ENCODE results near the gene CDK5RAP1.
"Not testable (repeated sequence)": the region's sequence is repeated elsewhere in the genome, so short reads cannot be mapped to it uniquely, and the experiment has no call there.

Gene CDK5RAP1, protein sequence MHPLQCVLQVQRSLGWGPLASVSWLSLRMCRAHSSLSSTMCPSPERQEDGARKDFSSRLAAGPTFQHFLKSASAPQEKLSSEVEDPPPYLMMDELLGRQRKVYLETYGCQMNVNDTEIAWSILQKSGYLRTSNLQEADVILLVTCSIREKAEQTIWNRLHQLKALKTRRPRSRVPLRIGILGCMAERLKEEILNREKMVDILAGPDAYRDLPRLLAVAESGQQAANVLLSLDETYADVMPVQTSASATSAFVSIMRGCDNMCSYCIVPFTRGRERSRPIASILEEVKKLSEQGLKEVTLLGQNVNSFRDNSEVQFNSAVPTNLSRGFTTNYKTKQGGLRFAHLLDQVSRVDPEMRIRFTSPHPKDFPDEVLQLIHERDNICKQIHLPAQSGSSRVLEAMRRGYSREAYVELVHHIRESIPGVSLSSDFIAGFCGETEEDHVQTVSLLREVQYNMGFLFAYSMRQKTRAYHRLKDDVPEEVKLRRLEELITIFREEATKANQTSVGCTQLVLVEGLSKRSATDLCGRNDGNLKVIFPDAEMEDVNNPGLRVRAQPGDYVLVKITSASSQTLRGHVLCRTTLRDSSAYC

DNA sequence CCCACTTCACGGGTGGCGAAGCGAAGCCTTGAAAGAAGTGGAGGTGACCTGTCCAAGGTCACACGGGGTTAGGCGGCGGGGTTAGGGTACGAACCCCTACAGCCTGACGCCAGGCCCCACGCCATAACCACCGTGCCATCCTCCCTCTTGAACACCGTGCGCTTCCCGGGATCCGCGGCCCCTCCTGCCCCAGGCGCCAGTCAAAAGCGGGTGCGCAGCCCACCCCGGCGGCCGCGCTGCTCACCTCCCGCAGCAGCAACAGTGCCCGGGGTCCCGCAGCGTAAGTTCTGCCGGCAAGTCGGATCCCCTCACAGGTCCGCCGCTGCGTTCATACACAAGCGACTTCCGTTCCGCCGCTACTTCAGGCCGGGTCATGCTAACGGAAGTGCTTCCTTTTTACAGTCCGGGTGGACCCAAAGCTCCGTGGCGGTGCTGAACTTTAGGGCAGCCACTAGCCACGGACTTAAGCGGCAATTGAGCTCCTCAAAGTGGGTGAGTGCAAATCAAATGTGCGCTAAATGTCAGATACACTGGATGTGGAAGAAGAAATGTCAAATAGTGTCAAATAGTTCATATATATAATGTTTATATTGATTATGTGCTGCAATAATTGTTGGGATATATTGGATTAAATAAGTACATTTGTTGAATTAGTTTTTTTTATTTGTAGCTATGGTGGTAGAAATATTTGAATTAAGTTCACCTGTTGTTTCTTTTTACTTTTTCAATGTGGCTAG, at the start of gene CDK5RAP1:
Gene CDK5RAP1 (minus strand): TSS at position 336 of the 737 bp plus-strand sequence. CDS start 4,455 bp downstream, outside the sequence.
- no peak for TF ChIP-seq ZNF274 (IDR thresholded peaks at IDR 0.05; ENCODE audit: low read depth, low read length)
- peak within 1 kb of the TSS; percentile 92 for H3K4me3 ChIP-seq (ENCODE audit: low read length)

DNA sequence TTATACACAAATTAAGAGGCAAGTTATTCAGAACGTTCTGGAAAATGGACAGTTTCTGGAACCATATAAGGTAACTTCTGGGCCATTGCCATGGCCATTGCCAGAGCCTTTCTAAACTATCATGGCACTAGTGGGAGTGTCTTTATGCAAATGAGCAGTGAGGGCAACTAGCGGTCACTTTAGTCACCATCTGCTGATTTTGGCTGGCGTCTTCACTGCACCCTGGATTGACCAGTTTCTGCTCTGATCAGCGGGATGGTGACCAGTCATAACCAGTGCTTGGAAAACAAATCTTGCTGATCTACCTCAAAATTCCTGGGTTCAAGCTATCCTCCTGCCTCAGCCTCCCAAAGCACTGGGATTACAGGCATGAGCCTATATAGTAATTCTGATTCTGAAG, 49.5 kb upstream of the CDK5RAP1 start:
- no peak for TF ChIP-seq ZNF274 (IDR thresholded peaks at IDR 0.05; ENCODE audit: low read depth, low read length)
- H3K4me3 ChIP-seq (ENCODE audit: low read length), result no peak overlapping the region

DNA sequence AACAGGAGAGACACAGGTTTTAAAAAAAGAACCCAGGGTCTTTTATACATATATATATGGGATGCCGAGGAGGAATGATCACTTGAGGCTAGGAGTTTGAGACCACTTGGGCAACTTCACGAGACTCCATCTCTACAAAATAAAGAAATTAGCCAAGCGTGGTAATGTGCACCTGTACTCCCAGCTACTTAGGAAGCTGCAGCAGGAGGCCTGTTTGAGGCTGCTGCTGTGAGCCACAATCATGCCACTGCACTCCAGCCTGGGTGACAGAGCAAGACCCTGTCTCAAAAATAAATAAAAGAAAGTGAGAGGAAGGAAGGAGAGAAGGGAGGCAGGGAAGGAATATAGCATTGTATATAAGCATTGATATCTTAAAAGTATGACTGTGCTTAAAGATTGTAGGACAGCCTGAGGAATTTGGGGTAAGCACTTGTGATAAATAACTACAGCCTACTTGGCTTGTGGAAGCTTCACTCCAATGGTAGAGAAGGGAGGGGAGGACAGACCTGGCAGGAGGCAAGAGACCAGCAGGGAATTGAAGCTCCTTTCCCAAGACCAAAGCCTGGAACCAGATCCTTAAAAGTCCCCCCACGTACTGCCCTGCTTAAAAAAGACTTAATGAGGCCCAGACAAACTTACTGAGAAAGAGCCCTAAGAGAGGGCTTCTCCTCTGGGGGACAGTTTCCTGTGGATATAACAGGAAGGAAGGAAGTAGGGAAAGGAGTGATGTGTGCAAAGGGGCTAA, 44.7 kb upstream of the CDK5RAP1 start:
- no peak overlapping the region for H3K4me3 ChIP-seq (ENCODE audit: low read length)
- TF ChIP-seq ZNF274 (IDR thresholded peaks at IDR 0.05; ENCODE audit: low read depth, low read length), result no peak

DNA sequence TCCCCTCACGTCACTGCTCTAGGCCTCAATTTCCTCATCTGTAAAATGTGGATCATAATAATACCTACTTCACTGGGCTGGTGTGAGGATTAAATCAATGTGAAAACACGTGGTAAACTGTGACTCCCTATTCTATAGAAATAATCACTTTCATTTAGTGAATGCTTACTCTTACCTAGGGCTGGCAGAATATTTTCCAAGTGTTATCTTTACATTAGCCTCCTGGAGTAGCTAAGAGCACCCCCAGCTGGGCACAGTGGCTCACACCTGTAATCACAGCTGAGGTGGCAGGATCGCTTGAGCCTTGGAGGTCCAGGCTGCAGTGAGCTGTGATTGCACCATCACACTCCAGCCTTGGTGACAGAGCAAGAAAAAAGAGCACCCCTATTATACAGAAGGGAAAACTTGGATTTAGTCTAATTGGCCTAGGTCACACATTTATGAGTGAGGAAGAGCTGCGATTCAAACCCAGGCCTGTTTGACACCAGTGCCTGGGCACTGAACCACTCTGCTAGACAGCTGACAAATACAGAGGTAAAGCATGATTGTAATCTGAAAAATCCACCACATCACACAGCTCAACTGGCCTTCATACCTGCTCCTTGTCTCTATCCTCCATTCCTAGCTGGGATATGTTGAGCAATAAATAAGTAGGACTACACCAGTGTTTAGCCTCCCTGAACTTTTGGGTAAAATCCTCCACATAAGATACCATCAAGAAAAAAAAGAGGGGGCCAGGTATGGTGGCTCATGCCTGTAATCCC, 43.7 kb upstream of the CDK5RAP1 start:
- no peak for TF ChIP-seq ZNF274 (IDR thresholded peaks at IDR 0.05; ENCODE audit: low read depth, low read length)
- H3K4me3 ChIP-seq (ENCODE audit: low read length), result peak overlapping the region; percentile 72; the same call in 1 of the 2 replicates

DNA sequence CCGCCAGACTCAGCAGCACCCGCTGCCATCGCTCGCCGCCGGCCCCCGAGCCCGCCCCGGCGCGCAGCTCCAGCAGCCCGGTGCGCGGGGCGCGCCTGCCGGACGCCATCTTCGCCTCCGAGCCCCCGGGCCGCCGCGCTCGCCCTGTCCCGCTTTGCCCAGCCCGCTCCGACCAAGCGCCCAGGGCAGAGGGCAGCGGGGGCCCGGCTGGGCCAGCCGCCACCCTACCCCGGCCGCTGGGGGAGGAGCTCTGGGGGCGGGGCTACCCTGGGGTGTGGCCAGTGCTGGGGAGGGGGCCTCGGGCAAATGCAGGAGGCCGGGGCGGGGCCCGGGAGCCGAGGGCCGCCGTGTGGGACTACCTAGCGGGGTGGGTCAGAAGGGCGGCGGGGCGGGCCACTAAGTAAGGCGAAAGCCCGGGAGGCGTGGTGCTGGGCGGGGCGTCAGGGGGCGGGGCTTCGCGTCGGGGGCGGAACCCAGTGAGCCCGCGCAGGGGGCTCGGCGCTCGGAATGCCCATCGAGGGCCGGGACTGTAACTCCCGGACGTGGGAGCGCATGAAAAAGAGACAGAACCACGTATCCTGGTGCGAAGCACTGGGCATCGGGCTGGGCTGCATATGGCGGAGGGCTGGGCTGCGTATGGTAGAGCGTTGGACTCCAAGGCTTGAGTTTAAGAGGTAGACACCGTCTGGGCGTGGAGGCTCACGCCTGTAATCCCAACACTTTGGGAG, 42.4 kb upstream of the CDK5RAP1 start, which contains the start of gene SNTA1:
Gene SNTA1 (minus strand): TSS at position 252 of the 728 bp plus-strand sequence. CDS start 143 bp downstream, at position 109.
- peak within 1 kb of the TSS; percentile 72 for H3K4me3 ChIP-seq (ENCODE audit: low read length)
- TF ChIP-seq ZNF274 (IDR thresholded peaks at IDR 0.05; ENCODE audit: low read depth, low read length), result no peak

DNA sequence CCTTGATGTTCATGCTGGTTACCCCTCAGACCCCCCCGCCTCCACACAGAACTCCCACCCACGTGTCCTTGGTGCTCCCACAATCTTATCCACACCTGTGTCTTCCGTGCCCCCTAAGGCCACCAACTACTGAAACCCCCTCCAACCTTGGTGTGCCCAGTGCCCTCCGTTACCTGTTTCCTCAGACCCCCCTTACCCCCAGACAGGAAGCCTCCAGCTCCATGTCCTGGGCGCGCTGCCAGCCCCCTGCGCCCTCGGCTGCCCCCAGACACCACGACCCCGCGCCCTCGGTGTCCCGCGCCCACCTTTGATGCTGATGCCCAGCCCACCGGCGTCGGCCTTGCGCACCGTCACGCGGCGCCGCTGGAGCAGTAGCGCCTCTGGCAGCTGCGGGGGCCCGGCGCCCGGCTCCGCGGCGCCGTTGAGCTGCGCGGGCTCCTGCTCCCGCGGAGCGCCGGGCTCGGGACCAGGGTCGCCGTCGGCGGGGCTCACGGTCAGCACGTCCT, 41.7 kb upstream of the CDK5RAP1 start:
- peak overlapping the region; percentile 72; the same call in 1 of the 2 replicates for H3K4me3 ChIP-seq (ENCODE audit: low read length)
- TF ChIP-seq ZNF274 (IDR thresholded peaks at IDR 0.05; ENCODE audit: low read depth, low read length), result no peak

DNA sequence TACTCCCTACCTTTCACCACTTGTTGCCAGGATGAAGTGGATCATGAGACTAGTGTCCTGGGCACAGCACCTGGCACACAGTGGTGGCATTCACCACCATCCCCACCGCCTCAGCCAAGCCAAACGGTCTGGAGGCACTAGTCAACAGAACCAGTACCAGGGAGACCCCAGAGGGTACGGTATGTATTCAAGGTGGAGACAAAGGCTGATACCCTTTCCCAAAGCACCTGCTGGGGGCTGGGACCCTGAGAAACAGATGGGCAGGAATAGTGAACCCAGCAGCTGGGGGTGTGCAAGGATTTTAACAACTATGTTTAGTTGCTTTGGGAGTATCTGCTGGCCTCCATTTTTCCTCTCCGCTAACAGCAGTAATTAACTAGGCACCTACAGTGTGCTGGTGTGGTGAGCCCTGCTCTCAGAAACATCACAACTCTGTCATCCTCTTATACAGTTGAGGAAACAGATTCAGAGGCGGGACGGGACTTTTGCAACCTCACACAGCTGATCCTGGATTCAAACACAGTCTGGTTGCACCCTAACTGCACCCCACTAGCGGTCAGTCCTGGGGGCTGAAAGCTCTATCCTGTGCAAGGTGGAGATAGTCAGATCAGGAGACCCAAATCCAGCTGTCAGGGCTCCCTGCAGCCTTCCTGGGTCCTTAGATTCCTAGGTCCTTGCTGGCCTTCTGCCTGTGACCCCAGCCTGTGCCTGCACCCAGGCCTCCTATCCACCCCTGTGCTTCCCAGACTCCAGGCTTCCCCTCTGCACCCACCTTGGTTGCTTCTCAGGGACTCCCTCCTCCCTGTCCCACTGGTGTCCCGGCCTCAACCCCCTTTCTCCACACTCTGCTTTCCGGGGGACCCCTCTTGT, 41.1 kb upstream of the CDK5RAP1 start:
- no peak for TF ChIP-seq ZNF274 (IDR thresholded peaks at IDR 0.05; ENCODE audit: low read depth, low read length)
- no peak overlapping the region for H3K4me3 ChIP-seq (ENCODE audit: low read length)

GRCh38 chr20:33441142-33441955, 40.0 kb upstream of the CDK5RAP1 start:
- no peak for TF ChIP-seq ZNF274 (IDR thresholded peaks at IDR 0.05; ENCODE audit: low read depth, low read length)
- no peak overlapping the region for H3K4me3 ChIP-seq (ENCODE audit: low read length)

GRCh38 chr20:33440562-33440961, 39.2 kb upstream of the CDK5RAP1 start:
- H3K4me3 ChIP-seq (ENCODE audit: low read length), result not testable (repeated sequence)

- no peak overlapping the region for H3K4me3 ChIP-seq (ENCODE audit: low read length)
- TF ChIP-seq ZNF274 (IDR thresholded peaks at IDR 0.05; ENCODE audit: low read depth, low read length), result no peak
Observed at GRCh38 chr20:33438481-33438880, 37.2 kb upstream of the CDK5RAP1 start.
